Astrocyte of the hippocampus (primary cell): ENCODE measurements around the gene EPHB2.
A peak's percentile ranks its signal among the peaks of the same experiment; 100 is the strongest.

ENCODE experiments used
- DNase-seq: peaks from one replicate; pipeline ENCODE4 v3.0.0; 2011; ENCODE audit warnings: low read depth, low spot score

Gene EPHB2

DNA sequence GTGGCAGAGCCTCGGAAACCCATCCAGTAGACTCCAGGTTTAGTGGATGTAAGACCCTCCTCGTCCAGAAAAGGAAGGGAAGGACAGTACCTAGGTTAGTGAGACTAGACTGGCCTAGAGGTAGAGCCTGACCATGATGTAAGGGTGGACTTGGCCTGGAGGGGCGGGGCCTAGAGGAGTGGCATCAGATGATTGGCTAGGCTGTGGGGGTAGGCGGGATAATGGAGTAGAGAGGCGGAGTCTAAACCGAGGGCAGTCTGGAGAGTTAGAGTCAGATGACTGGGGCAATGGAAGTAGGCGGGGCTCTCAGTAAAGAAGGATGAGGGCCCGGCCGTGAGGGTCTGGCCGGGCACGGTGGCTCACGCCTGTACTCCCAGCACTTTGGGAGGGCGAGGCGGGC, 70.1 kb downstream of the EPHB2 start:
- DNase-seq, result peak; percentile 34

DNA sequence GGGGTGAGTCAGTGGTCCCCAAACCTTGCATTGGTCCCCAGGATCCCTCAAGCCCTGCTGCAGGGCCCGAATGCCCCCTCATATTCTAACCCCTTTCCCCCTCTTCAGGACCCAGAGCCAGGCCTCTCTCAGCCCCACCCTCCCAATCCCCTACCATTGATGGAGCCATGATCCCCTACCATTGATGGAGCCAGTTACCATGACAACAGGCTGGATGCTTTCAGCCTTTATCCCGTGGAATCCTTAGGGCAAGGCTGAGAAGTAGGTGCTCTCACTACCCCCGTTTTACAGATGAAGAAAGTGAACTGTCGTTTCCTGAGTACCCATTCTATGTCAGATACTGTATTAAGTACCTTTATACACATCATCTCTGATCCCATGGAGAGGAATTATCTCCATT, 70.8 kb downstream of the EPHB2 start:
- no peak for DNase-seq

DNA sequence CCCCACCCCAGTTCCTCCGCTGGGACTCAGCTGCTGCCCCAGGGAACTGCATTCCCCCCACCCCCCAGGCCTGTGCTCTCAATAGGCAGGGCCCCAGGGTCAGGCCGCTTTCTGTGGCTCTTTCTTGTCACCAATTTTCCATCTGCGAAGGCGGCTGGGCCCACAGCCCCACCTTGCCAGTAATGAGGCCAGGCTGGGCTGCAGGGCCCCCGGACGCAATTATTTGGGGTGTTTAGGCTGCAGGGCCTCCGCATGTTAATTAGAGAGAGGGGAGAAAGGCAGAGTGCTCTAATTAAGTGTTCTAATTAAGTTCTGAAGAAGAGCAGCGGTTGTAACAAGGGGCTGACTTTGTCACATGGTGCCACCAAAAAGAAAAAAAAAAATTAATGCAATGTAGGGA, 71.8 kb downstream of the EPHB2 start:
- no peak for DNase-seq

DNA sequence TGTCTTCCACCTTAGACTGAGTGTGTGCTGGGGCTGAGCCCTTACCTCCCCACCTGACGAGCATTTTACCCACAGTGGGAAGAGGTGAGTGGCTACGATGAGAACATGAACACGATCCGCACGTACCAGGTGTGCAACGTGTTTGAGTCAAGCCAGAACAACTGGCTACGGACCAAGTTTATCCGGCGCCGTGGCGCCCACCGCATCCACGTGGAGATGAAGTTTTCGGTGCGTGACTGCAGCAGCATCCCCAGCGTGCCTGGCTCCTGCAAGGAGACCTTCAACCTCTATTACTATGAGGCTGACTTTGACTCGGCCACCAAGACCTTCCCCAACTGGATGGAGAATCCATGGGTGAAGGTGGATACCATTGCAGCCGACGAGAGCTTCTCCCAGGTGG, 73.7 kb downstream of the EPHB2 start:
- DNase-seq, result no peak

DNA sequence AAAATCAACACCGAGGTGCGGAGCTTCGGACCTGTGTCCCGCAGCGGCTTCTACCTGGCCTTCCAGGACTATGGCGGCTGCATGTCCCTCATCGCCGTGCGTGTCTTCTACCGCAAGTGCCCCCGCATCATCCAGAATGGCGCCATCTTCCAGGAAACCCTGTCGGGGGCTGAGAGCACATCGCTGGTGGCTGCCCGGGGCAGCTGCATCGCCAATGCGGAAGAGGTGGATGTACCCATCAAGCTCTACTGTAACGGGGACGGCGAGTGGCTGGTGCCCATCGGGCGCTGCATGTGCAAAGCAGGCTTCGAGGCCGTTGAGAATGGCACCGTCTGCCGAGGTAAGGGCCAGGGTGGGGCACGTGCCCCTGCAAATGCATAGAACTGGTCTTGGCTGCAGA, 74.1 kb downstream of the EPHB2 start:
- DNase-seq, result no peak

DNA sequence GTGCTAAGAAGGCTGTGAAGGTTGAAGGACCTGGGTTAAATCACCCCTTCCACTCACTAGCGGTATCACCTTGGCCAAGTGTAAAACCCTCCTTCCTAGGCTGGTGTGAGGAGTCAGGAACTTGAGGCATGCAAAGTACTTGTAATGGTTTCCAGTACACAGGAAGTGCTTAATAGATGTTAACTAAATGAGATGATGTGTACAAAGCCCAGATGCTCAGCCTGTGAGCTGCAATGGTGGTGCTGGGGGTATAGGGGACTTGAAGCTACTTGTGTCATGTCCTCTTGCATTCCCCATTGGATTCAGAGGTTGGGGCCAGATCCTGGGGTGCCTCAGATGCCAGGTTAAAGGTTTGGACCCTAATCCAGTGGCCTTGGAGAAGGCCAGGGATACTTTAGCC, 75.5 kb downstream of the EPHB2 start:
- DNase-seq, result no peak

DNA sequence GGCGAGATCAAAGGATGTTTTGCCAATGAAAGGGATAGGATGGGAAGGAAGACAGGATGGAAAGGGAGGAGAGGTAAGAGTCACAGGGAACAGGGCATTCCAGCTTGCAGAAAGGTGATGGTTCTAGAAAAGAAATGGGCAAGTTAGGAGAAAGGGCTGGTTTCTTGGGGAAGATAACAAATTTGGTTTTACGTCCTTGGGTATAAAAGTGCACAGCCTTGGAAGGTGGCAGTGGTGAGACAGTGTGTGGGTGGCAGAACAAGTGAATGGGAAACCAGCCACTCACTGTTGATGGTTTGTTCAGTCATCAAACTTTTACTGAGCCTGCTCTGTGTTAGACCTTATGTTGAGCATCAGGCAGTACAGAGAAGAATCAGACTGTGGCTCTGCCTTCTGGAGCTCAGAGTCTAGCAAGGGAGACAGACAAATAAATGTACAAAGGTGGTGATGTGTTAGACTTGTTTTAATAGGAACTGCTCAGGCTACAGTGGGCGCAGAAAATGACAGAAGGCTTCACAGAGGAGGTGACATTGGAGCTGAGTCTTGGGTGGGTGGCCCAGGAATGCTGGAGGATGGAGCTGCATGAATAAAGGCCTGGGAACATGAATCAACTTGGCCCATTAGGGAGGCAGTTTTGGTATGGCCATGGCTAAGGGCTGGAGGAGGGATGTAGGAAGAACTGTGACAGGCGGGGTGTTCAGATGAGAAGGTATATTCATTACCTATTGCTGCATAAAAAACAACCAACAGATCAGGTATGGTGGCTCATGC, 76.3 kb downstream of the EPHB2 start:
- no peak for DNase-seq

DNA sequence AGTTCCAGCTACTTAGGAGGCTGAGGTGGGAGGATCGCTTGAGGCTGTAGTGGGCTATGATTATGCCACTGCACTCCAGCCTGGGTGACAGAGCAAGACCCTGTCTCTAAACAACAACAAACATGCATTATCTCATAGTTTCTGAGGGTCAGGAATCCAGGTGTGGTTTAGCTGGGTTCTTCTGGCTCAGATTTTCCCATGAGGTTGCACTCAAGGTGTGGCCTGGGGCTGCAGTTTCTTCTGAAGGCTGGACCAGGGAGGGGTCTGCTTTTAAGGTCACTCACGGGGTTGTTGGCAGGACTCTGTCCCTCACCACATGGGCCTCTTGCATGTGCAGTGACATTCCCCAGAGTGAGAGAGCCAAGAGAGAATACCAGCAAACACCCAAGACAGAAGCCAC, 77.0 kb downstream of the EPHB2 start:
- no peak for DNase-seq

DNA sequence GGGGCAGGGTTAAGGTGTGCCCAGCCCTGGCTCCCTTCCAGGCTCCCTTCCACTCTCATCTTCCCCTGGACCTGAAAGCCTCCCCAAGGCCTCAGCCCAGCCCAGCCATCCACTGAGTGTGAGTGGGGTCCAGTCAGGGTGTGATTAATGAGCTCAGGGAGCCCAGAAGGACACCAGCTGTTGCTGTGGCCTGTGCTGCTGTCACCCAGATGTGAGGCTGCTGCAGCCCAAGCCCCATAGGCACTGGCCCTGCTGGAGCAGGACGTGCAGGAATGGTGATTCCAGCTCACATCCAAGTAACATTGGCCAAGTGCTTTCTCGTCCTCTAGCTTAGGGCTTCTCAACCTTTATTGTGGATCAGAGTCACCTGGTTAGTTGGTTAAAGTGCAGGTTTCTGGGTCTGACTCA, 77.6 kb downstream of the EPHB2 start:
- DNase-seq, result peak; percentile 42

DNA sequence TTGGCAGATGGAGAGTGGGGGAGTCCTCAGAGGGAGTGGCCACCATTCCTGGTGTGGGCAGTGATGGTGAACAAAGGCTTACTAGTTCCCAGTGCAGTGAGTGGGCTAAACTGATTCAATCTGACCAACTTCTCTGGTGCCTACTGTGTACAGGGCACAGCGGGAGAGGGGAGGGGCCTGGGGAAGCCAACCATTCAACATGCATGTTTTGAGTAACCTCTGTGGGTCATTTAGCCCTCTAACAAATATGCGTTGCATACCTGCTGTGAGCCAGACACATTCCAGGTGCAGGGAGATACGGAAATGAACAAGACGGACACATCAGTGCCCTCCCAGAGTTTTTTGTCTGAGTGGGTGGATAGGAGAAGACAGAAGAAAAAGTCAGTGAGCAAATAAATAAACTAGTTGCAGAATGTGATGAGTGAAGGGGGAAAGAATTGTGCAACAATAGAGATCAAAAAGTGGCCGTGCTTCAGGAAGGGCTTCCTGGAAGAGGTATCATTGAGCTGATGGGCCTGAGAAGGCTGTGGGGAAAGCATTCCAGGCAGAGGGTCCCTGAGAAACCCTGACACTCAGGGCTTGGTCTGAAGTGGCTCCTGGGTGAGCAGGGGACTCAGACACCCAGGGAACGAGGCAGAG, 78.8 kb downstream of the EPHB2 start:
- DNase-seq, result peak; percentile 35

DNA sequence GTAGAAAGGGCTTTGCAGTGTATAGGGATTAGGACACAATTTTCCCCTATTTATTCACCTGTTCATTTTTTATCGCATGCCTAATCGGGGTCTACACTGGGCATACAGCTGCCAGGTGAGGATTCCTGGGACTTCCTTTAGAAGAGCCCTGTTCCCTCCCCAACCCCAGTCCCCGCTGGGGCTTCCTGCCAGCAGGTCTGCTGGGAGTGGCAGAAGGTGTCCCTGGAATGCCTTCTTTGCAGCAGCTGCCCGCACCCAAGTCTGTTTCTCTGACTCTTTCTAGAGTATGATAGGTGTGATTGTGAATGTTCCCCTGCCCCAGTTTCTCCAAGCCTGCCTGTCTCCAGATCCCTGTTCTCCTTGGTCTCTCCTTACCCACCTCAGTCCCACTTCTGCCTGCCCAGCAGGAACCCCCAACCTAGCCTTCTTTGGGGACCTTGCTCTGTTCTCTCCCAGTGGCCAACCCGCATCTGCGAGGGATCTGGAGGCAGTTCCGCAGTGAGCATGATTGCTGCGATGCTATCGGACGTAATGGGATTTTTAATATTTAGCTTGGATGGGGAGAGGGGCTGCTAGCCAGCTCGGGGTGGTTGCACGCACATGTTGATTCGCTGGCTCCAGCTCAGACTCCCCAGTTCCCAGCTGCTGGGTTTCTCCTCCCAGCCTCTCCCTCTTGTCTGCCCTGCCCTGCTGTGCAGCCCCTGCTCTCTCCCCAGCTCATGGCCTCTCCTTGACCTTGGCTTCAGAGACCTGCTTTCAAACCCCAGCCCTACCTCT, 79.8 kb downstream of the EPHB2 start:
- DNase-seq, result no peak

DNA sequence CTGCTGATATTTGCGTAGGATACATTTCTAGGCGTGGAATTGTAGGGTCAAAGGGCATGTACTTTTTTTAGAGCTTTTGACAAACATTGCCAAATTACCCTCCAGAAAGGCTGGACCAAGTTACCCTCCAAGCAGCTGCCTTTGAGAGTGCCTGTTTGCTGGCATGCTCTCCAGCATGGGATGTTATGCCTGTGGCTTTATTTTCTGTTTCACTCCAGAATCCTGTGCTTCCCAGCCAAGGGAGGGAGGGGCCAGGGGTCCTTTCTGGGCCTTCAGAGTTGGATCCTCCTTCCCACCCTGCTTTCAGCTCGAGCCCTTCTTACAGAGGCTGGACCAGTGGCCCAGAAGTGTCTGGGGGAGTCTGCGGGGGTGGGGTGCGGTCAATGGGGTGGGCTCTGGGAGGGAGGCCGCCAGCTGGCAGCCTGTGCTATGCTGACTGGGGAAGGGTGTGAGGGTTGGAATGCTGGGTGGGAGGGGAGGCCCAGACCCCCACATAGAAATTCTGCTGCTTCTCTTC, 81.2 kb downstream of the EPHB2 start:
- DNase-seq, result no peak

DNA sequence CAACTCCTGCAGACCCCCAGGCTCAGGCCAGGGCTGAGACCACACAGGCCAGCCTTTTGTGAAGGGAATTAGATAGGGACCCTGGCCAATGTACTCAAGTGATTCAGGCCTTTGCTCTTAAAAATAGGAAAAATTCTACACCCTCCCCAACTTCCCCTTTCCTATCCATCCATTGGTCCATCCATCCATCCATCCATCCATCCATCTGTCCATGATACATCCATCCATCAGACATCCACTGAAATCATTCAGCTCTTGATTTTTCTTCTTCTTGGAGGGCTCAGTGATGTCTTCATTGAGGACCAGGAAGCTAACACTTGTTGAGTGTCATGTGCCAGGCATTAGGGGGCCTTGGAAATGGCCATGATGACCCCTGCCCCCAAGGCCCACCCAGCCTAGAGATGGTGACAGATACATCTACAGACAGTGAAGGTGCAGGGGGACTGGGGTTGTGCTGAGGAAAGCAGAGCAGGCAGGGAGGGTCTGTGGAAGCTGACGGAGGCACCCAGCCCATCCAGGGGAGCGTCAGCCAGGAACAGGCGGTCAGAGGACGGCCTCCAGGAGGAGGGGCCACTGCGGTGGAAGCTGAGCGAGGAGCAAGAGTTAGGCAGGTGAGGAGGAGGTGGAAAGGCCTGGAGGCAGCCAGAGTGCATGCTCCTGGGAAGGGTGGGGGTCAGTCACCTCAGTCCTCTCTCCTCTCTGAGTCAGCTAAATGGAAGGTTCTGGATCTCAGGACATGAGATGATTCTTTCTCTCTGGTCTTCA, 81.9 kb downstream of the EPHB2 start:
- DNase-seq, result no peak

DNA sequence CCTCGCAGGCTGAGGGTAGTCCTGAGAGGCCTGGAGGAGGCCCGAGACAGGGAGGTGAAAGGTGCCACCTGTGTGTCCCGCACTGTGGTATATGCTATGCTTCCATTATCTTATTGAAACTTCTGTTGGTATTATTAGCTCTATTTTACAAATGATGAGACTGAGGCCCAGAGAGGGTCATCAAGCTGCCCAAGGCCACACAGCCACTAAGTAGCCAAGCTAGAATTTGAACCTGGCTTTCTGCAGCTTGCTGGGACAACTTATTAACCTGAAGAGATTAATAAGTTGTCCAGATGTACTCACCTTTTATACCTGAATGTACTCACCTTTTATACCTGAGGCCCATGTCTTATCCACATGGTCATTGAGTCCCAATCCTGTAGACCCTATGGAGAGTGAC, 83.0 kb downstream of the EPHB2 start:
- no peak for DNase-seq

DNA sequence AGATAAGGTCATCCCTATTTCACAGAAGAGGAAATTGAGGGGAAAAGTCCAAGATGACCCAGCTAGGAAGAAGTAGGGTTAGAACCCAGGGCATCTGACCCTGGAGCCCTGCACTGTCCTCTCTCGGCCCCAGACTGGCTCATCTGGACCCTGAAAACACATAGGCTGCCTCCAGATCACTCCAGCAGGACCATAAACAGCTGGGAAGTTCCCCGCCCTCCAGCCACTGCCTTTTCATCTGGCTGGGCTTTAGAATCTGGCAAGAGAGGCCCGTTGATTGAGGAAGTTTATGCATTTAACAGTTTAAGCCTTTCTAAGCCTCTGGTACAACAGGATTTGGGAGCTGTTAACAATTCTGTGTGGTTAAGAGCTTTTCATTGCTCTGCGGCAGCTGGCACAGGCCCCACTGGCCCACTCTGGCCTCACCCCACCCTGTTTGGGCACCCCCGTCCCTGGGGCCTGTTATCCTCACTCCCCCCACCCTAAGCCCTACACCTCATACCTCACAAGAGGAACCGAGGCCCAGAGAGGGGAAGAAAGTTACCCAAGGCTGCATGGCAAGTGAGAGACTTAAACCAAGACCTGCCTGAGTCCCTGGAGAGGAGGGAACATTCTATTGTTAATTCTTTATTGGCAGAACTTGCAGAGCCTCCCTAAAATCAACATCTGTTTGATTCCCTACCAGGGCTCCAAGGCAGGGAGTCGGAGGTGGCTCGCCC, 84.2 kb downstream of the EPHB2 start:
- DNase-seq, result peak; percentile 52

DNA sequence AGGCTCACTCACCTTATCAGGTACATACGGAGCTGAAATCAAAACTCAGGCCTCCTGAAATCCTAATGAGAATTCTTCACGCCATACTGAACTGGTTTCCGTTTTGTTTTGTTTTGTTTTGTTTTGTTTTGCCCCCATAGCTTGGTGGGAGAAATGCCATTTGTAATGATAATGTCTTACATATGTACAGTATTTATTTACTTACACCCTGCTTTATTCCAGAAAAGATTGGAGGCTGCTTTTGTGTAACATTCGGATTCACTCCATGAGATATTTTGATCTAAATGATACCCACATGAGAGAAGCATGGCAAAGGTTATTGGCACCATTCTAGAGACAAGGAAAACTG, 84.7 kb downstream of the EPHB2 start:
- no peak for DNase-seq

DNA sequence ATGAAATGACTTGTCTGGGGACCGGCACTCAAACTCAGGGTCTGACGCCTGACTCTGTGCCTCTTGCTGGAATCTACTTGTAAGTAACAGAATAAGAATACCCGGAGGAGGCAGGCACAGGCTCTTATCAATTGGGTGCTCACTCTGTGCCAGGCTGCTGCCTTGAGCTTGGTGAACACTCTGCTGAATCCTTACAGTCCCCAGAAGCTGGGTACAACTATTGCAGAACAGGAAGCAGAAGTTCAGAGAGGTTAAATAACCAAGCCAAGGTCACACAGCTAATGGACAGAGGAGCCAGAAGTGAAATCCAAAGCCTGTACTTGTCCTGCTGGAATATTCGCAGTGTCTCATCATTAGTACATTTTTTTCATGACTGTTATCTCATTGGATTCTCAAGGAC, 86.0 kb downstream of the EPHB2 start:
- no peak for DNase-seq

DNA sequence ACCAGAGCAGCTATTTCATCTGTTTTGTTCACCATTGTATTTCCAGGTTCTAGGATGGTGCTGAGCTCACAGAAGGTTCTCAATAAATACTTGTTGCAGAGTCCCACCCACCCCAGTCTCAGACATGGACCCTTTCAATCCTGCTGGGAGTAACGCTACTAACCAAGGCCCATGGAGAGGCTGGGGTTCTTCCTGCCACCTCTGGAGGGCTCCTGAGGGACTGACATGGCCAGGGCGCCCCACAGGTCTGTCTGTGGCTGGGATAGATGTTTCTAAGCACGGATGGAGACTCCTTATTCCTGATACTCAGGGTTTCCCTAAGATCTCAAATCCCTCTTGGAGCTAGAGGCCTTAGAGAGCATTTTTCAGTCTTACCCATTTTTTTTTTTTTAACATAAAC, 87.4 kb downstream of the EPHB2 start:
- DNase-seq, result no peak

DNA sequence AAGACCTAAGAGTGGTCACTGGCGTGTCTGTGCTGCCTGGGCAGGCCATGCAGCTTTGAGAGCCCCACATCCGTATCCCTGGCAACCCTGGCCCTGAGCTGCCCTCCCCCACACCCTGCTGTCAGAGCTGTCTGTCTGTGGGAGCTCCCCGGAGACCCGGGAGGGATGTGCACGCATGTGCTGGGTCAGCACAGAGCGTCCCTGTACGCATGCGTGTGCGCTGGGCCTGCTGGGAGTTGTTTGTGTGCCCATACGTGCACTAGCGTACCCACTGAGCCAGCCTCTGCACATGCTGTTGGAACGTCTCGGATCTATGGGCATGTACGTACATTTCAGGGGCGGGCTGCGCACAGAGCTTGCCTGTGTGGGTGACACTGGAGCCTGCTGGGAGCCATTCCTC, 89.3 kb downstream of the EPHB2 start:
- DNase-seq, result no peak

DNA sequence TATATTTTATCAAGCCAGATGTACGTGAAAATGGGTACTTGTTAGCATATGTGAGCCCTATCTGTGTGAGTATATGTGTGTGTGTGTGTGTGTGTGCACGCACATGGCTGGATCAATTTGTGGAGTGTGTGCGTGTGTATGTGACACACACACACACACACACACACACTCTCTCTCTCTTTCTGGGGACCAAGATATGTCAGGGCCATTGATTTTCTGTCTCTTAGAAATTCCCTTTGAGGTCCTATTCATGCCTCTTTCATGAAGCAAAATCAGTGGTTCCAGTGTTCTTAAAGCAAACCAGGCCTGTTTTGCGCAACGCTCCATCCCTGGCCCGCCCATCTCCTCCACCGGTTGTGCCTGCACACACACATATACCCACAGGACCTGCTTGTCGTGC, 90.0 kb downstream of the EPHB2 start:
- DNase-seq, result no peak

DNA sequence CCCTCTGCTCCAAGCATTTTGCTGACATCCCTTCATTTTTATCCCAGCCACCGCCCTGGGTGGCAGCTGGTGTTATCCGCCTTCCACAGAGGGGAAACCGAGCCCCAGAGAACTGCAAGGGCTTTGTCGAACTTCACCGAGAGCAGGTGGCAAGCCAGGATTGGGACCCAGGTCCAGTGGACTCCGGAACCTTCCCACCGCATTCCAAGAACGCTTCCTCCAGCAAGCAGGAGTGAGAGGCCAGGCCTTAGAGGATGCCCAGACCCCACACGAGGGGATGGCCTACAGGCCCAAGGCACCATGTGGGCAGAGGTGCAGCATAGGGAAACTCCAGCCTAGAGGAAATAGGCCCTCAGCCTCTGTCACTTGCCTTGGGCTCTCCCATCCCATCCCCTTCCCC, 90.7 kb downstream of the EPHB2 start:
- no peak for DNase-seq
